ENCODE results near the gene CELF6.

Gene CELF6
- long read RNA-seq, result 0 reads

- no peaks in the 10 kb centered on the region for H3K27me3 ChIP-seq (ENCODE audit: insufficient read depth, poor library complexity, severe bottlenecking)
- TF ChIP-seq CTCF (IDR thresholded peaks at IDR 0.05; ENCODE audit: insufficient read depth, low read length) (no peak), SPI1 (IDR thresholded peaks at IDR 0.05; ENCODE audit: borderline replicate concordance, low read depth) (no peak), REST (IDR thresholded peaks at IDR 0.05; ENCODE audit: insufficient replicate concordance, low read depth) (no peak), GABPA (IDR thresholded peaks at IDR 0.05; ENCODE audit: low read depth) (no peak), POLR2AphosphoS5 (IDR thresholded peaks at IDR 0.05; ENCODE audit: low read depth) (no peak; the same call in 1 of the 2 replicates)
- H3K4me3 ChIP-seq (replicated peaks; ENCODE audit: insufficient read depth, low read length), result peak within 1 kb of the TSS; percentile 68
- no peak within 1 kb of the TSS for H3K27ac ChIP-seq (replicated peaks)
- DNase-seq (ENCODE audit: low read depth in 1 of 2, low spot score in 1 of 2), result peak; percentile 63 to 74
Measured at GRCh38 chr15:72319985-72320671, at the start of gene CELF6. Gene CELF6 (minus strand): TSS chr15:72320157. CDS start chr15:72319874, 283 bp downstream.

- no peak overlapping the region for H3K4me3 ChIP-seq (replicated peaks; ENCODE audit: insufficient read depth, low read length)
- H3K27ac ChIP-seq (replicated peaks), result peak overlapping the region; percentile 68
- no peaks in the 10 kb centered on the region for H3K27me3 ChIP-seq (ENCODE audit: insufficient read depth, poor library complexity, severe bottlenecking)
- peak; percentile 43 to 90 for DNase-seq (ENCODE audit: low read depth in 1 of 2, low spot score in 1 of 2)
- TF ChIP-seq SPI1 (IDR thresholded peaks at IDR 0.05; ENCODE audit: borderline replicate concordance, low read depth), result no peak
- 0 out of 2 replicates have a peak, but pooled peaks have one; percentile 27 for TF ChIP-seq POLR2AphosphoS5 (IDR thresholded peaks at IDR 0.05; ENCODE audit: low read depth)
Measured at GRCh38 chr15:72368899-72369298, 48.9 kb upstream of the CELF6 start.

- TF ChIP-seq GABPA (IDR thresholded peaks at IDR 0.05; ENCODE audit: low read depth), result no peak
- no peak for TF ChIP-seq REST (IDR thresholded peaks at IDR 0.05; ENCODE audit: insufficient replicate concordance, low read depth)
- TF ChIP-seq POLR2AphosphoS5 (IDR thresholded peaks at IDR 0.05; ENCODE audit: low read depth), result no peak
- TF ChIP-seq SPI1 (IDR thresholded peaks at IDR 0.05; ENCODE audit: borderline replicate concordance, low read depth), result peak; percentile 13; the same call in 1 of the 2 replicates
- TF ChIP-seq CTCF (IDR thresholded peaks at IDR 0.05; ENCODE audit: insufficient read depth, low read length), result no peak
- H3K4me3 ChIP-seq (replicated peaks; ENCODE audit: insufficient read depth, low read length), result no peak overlapping the region
- DNase-seq (ENCODE audit: low read depth in 1 of 2, low spot score in 1 of 2), result peak in 1 of 2 experiments; percentile 38
- H3K27me3 ChIP-seq (ENCODE audit: insufficient read depth, poor library complexity, severe bottlenecking), result no peaks in the 10 kb centered on the region
- peak overlapping the region; percentile 68 for H3K27ac ChIP-seq (replicated peaks)
Measured at GRCh38 chr15:72368325-72368724, 48.4 kb upstream of the CELF6 start.

- Histone ChIP-seq H3K27me3 (ENCODE audit: insufficient read depth, poor library complexity, severe bottlenecking) (no peaks in the 10 kb centered on the region), H3K27ac (replicated peaks) (peak overlapping the region; percentile 30), H3K4me3 (replicated peaks; ENCODE audit: insufficient read depth, low read length) (no peak overlapping the region)
- TF ChIP-seq SPI1 (IDR thresholded peaks at IDR 0.05; ENCODE audit: borderline replicate concordance, low read depth) (peak; percentile 98), POLR2AphosphoS5 (IDR thresholded peaks at IDR 0.05; ENCODE audit: low read depth) (peak; percentile 81), REST (IDR thresholded peaks at IDR 0.05; ENCODE audit: insufficient replicate concordance, low read depth) (no peak), GABPA (IDR thresholded peaks at IDR 0.05; ENCODE audit: low read depth) (no peak), CTCF (IDR thresholded peaks at IDR 0.05; ENCODE audit: insufficient read depth, low read length) (no peak)
- DNase-seq (ENCODE audit: low read depth in 1 of 2, low spot score in 1 of 2), result peak; percentile 82 to 89
Measured at GRCh38 chr15:72365844-72366243, 45.9 kb upstream of the CELF6 start.
